22Rv1 (cell line): ENCODE results near the gene SORCS2.

Experiments
- CTCF ChIP-seq: fragments of 450-650 bp; IDR thresholded peaks from 2 replicates; pipeline ENCODE4 v1.5.1; 2017; ENCODE audit warnings: mild to moderate bottlenecking
- ZFX ChIP-seq: fragments of 450-650 bp; IDR thresholded peaks from 2 replicates; pipeline ENCODE4 v1.6.1; 2017; ENCODE audit warnings: antibody characterized with exemption, borderline replicate concordance

- no peak for TF ChIP-seq CTCF
- no peak for TF ChIP-seq ZFX
Measured at GRCh38 chr4:7190278-7190594, 2.1 kb upstream of the SORCS2 start.
